CD4-positive, CD25-positive, alpha-beta regulatory T cell (primary cell): Measurements from ENCODE around the gene GRPR. TPM values are rescaled to one million over a fixed set of nuclear protein-coding genes. Genes with fewer than 3 reads are reported as not detected.

Experiments used
- ATAC-seq, 2 donors: fragments of 150-1000 bp; cut with Tn5 transposase; one replicate each; pipeline ENCODE4 v1.10.0; 2021; ENCODE audit warnings: low read depth in 2 of 2, moderate number of reproducible peaks in 2 of 2, moderate library complexity in 1 of 2
- DNase-seq, 3 donors: peaks; one replicate each; pipeline versions ENCODE4 v3.0.0 to v3.0.0-alpha.2; 2012 to 2022; ENCODE audit warnings: mixed read lengths in 1 of 3
- H3K27ac ChIP-seq: one replicate; pipeline ENCODE4 v1.7.0; 2013; ENCODE audit warnings: mild to moderate bottlenecking, low read length; ENCODE audit not compliant: insufficient read depth, poor library complexity, severe bottlenecking
- H3K27me3 ChIP-seq: one replicate; pipeline ENCODE4 v1.7.0; 2013; ENCODE audit warnings: low read length; ENCODE audit not compliant: control insufficient read depth, insufficient read depth
- H3K36me3 ChIP-seq: one replicate; pipeline ENCODE4 v1.7.0; 2013; ENCODE audit warnings: mild to moderate bottlenecking, low read length, moderate library complexity; ENCODE audit not compliant: control insufficient read depth, insufficient read depth
- H3K4me1 ChIP-seq: 2 replicates; pipeline ENCODE4 v1.7.0; 2013; ENCODE audit warnings: mild to moderate bottlenecking, low read length; ENCODE audit not compliant: insufficient read depth, control insufficient read depth, poor library complexity, severe bottlenecking
- H3K4me3 ChIP-seq: one replicate; pipeline ENCODE4 v1.7.0; 2013; ENCODE audit warnings: low read depth, mild to moderate bottlenecking, low read length, moderate library complexity
- H3K9me3 ChIP-seq, 2 experiments: 1 replicate in 1 of 2; 2 replicates in 1 of 2; pipeline ENCODE4 v1.7.0; 2013; ENCODE audit warnings: low read length in 2 of 2, mild to moderate bottlenecking in 1 of 2, moderate library complexity in 1 of 2; ENCODE audit not compliant: control insufficient read depth in 2 of 2
- H3K27ac Mint-ChIP-seq, 3 donors: one replicate each; pipeline ENCODE4 v1.8.0; 2020 to 2022; ENCODE audit warnings: mild to moderate bottlenecking in 3 of 3, mixed read lengths in 3 of 3, moderate library complexity in 2 of 3
- H3K27me3 Mint-ChIP-seq: one replicate; pipeline ENCODE4 v1.8.0; 2022; ENCODE audit warnings: mild to moderate bottlenecking, mixed read lengths
- H3K36me3 Mint-ChIP-seq: one replicate; pipeline ENCODE4 v1.8.0; 2020; ENCODE audit warnings: mixed read lengths
- H3K4me1 Mint-ChIP-seq, 4 donors: one replicate each; pipeline ENCODE4 v1.8.0; 2020 to 2022; ENCODE audit warnings: mixed read lengths in 4 of 4, mild to moderate bottlenecking in 1 of 4
- H3K4me3 Mint-ChIP-seq, 4 donors: one replicate each; pipeline ENCODE4 v1.8.0; 2020 to 2022; ENCODE audit warnings: mild to moderate bottlenecking in 4 of 4, mixed read lengths in 4 of 4, moderate library complexity in 3 of 4
- H3K9me3 Mint-ChIP-seq, 7 donors: one replicate each; pipeline ENCODE4 v1.8.0; 2020 to 2022; ENCODE audit warnings: mixed read lengths in 7 of 7, mild to moderate bottlenecking in 3 of 7, moderate library complexity in 2 of 7
- polyA plus RNA-seq, 4 donors: library from polyadenylated mRNA; unstranded; fragments of 300-500 nt; fragmentation: Illumina TruSeq; gene quantifications; one replicate each; pipeline ENCODE4 v1.2.3, GENCODE V29; 2021
- total RNA-seq: library from RNA; stranded (reverse); gene quantifications from one replicate; pipeline ENCODE4 v1.2.3, GENCODE V29; 2022

GRPR gene
- total and polyA plus RNA-seq, 5 donors from 2014 or later: 0.10 to 0.14 TPM; not detected in 3

DNA sequence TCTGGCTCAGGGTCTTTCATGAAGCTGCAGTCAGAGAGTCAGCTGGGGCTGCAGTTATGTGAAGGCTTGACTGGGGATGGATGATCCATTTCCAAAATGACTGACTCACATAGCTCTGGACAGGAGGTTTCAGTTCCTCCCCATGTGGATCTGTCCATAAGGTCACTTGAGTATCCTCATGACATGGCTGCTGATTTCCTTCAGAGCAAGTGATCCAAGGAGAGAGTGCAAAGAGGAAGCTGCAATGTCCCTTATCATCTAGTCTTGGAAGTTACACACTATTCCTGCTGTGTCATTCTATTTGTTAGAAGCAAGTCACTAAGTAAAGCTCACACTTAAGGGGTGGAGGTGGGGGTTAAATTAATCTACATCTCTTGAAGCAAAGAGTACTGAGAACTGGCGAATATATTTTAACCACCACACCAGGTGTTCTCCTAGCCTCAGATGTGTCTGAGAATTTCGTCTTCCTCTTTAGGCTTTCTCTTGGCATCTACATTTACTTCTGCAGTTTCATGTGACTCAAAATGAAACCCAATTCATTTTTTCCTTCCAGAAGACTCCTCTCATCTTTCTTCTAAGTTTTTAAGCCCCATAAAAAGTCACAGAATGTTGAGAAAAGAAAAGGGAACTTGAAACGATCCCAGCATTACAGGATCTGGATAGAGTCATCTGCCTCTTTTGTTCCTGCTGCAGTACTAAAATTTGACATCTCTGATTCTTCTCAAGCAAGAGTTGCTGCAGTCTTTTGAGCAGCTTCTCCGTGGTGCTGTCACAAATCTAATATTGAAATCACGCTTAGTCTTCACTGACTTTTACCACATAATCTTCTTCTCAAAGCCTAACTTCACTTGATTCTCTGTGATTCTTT, 3.8 kb upstream of the GRPR start:
- Mint-ChIP-seq H3K36me3 (no peaks in the 10 kb centered on the region), H3K27me3 (peaks cover 18% of the 10 kb centered on the region), H3K9me3 (peaks cover 0 to 8% (median 0%) of the 10 kb centered on the region in 7 donors), H3K4me1 (peaks cover 2 to 12% (median 8%) of the 10 kb centered on the region in 4 donors), H3K27ac (peak overlapping the region in 2 of 3 donors; percentile 55 to 56), H3K4me3 (no peak overlapping the region)
- peak in 1 of 3 donors; percentile 47 for DNase-seq
- ATAC-seq: no peak
- H3K4me1 ChIP-seq: no peaks in the 10 kb centered on the region
- no peaks in the 10 kb centered on the region for H3K36me3 ChIP-seq
- no peak overlapping the region for H3K27ac ChIP-seq
- H3K4me3 ChIP-seq: no peak overlapping the region
- H3K27me3 ChIP-seq: peaks cover 2% of the 10 kb centered on the region
- no peaks in the 10 kb centered on the region for H3K9me3 ChIP-seq

DNA sequence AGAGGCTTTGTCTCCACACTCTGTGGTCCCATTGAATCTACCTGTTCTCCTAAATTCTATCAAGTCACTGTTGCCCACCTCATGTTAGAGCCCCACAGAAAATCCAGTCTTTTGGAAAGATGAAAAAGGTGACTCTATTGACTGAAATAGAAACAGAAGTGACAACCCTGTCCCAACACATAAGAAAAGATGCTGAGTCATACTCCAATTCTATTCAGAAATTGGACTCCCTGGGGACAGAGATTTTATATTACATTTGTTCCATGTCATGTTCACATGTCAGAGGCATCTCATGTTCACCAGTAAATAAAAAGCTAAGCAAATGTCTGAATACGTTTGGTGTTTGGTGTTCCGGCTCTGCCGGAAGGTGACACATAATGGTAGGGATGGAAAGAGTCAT, 2.9 kb upstream of the GRPR start:
- Mint-ChIP-seq H3K4me3 (no peak overlapping the region), H3K4me1 (peaks cover 0 to 12% (median 8%) of the 10 kb centered on the region in 4 donors), H3K36me3 (no peaks in the 10 kb centered on the region), H3K9me3 (peaks cover 0 to 8% (median 0%) of the 10 kb centered on the region in 7 donors), H3K27ac (peak overlapping the region in 1 of 3 donors; percentile 55), H3K27me3 (peaks cover 18% of the 10 kb centered on the region)
- Histone ChIP-seq H3K9me3 (no peaks in the 10 kb centered on the region), H3K27me3 (peaks cover 2% of the 10 kb centered on the region), H3K27ac (no peak overlapping the region), H3K4me3 (no peak overlapping the region), H3K4me1 (no peaks in the 10 kb centered on the region), H3K36me3 (no peaks in the 10 kb centered on the region)
- ATAC-seq: no peak
- no peak for DNase-seq

DNA sequence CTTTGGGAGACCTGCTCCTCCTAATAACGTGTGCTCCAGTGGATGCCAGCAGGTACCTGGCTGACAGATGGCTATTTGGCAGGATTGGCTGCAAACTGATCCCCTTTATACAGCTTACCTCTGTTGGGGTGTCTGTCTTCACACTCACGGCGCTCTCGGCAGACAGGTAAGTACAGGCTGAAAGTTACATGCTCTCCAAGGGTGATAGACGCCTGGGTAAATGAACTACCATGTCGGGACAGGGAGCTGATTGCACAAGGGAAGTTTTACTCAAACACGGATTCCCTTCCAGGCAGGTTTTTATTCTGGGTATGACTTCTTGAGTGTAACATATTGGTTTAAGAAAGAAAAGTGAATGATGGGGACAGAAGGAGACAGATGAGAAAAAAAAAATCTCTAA, 836 bp downstream of the GRPR start:
- H3K27me3 ChIP-seq: peaks cover 2% of the 10 kb centered on the region
- no peaks in the 10 kb centered on the region for H3K9me3 ChIP-seq
- Mint-ChIP-seq H3K27ac (no peak overlapping the region), H3K4me1 (peaks cover 0 to 12% (median 8%) of the 10 kb centered on the region in 4 donors), H3K9me3 (peaks cover 0 to 4% (median 0%) of the 10 kb centered on the region in 7 donors), H3K36me3 (no peaks in the 10 kb centered on the region), H3K27me3 (peaks cover 25% of the 10 kb centered on the region), H3K4me3 (no peak overlapping the region)
- DNase-seq (no peak), ATAC-seq (no peak)
- H3K36me3 ChIP-seq: no peaks in the 10 kb centered on the region
- no peaks in the 10 kb centered on the region for H3K4me1 ChIP-seq
- H3K4me3 ChIP-seq: no peak overlapping the region
- H3K27ac ChIP-seq: no peak overlapping the region

DNA sequence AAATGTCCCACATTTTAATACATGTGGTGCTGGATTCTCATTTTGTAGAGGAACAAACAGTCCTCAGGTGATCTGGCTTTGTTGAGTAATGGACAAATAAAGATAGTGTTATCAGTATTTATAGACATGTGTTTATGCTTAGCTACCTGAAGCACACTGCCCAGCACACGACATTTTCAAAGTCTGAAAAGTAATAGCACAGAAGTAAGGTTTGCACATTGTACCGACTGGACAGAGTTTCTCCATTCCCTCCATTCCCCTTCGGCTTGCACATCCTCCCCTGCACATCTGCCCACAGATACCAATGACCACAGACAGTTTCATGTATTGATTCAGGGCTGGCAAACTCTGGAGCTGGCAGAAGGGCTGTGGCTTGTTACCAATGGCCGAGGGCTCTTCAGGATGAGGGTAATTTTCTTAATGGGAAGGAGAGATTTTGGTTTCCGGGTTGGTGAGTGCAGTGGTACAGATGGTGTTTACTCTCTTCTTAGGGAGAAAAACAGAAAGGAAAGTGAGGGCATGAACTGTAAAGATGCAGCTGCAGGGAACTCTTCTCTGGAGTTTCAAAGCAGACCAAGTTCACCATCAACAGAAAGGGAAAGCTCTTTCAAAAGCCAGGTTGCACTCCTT, 2.3 kb downstream of the GRPR start:
- no peak overlapping the region for H3K27ac ChIP-seq
- ATAC-seq (no peak), DNase-seq (no peak)
- no peak overlapping the region for H3K4me3 ChIP-seq
- no peaks in the 10 kb centered on the region for H3K36me3 ChIP-seq
- no peak overlapping the region for H3K4me3 Mint-ChIP-seq
- no peaks in the 10 kb centered on the region for H3K9me3 ChIP-seq
- H3K27me3 Mint-ChIP-seq: peaks cover 25% of the 10 kb centered on the region
- peaks cover 2% of the 10 kb centered on the region for H3K27me3 ChIP-seq
- no peak overlapping the region for H3K27ac Mint-ChIP-seq
- H3K9me3 Mint-ChIP-seq: peaks cover 0 to 6% (median 0%) of the 10 kb centered on the region in 7 donors
- H3K4me1 Mint-ChIP-seq: peaks cover 0 to 8% (median under 1%) of the 10 kb centered on the region in 4 donors
- H3K36me3 Mint-ChIP-seq: no peaks in the 10 kb centered on the region
- H3K4me1 ChIP-seq: no peaks in the 10 kb centered on the region

DNA sequence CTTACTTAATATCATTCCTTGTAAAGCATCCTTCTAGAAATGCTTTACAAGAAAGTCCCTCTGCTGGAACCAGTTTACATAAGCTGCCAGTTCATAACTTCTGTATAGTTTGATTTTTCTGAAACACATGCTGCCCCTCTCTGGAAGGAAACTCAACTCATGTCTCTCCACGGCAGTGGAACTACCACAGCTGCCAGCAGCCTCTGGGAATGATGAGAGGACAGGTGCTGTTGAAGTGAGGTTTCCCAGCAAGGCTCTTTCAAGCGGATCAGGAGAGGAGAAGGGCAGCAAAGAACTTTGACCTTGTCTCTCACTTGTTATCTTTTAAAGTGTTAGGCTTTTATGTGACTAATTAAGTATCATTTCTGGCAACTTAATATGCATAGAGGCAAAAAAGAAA, 7.3 kb downstream of the GRPR start:
- Histone ChIP-seq H3K4me1 (no peaks in the 10 kb centered on the region), H3K9me3 (no peaks in the 10 kb centered on the region), H3K4me3 (no peak overlapping the region), H3K36me3 (no peaks in the 10 kb centered on the region), H3K27me3 (peaks cover 2% of the 10 kb centered on the region), H3K27ac (no peak overlapping the region)
- ATAC-seq: no peak
- Mint-ChIP-seq H3K36me3 (no peaks in the 10 kb centered on the region), H3K4me1 (no peaks in the 10 kb centered on the region), H3K27ac (no peak overlapping the region), H3K4me3 (no peak overlapping the region), H3K9me3 (peaks cover 0 to 7% (median 0%) of the 10 kb centered on the region in 7 donors), H3K27me3 (peaks cover 21% of the 10 kb centered on the region)
- no peak for DNase-seq

DNA sequence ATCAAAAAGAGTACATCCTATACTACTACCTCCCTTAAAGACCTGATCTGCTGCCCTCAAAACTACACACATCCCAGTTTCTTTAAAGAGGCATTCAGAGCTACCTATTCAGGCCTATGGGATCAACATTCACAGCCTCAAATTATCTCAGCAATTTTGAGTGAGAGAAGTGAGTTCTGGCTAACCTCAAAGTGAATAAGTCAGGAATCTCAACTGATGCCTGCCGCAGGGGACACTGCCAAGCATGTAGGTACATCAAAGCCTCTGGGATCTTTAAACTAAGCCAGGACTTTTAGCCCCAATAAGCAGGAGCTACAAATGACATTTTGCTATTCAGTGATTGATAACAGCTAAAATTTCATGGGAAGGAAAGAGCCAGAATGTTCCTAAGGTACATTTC, 11.6 kb downstream of the GRPR start:
- Mint-ChIP-seq H3K36me3 (no peaks in the 10 kb centered on the region), H3K9me3 (peaks cover 0 to 3% (median 0%) of the 10 kb centered on the region in 7 donors), H3K4me1 (no peaks in the 10 kb centered on the region), H3K27ac (no peak overlapping the region), H3K27me3 (peaks cover 14% of the 10 kb centered on the region), H3K4me3 (no peak overlapping the region)
- Histone ChIP-seq H3K4me1 (no peaks in the 10 kb centered on the region), H3K36me3 (no peaks in the 10 kb centered on the region), H3K27me3 (peaks cover 2% of the 10 kb centered on the region), H3K27ac (no peak overlapping the region), H3K9me3 (no peaks in the 10 kb centered on the region), H3K4me3 (no peak overlapping the region)
- no peak for DNase-seq
- ATAC-seq: no peak

DNA sequence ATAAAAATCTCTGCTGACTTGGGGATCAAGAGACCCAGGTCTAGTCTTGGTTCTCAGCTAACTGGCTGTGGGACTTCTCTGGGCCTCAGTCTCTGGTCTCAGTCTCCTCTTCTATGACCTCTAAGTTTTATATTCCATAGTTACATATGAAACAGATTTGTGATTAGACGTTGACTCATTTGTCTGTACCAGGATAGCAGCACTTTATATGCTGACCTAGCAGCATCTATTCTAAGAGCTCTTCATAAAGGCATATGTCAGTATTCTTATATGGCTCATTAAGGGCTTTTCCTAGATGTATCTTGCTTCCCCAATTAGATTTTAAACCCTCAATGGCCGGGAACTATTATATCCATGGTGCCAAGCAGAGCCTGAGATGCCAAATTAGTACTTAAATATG, 12.7 kb downstream of the GRPR start:
- H3K36me3 ChIP-seq: no peaks in the 10 kb centered on the region
- no peak overlapping the region for H3K4me3 ChIP-seq
- ATAC-seq (no peak), DNase-seq (no peak)
- no peak overlapping the region for H3K27ac ChIP-seq
- Mint-ChIP-seq H3K27ac (no peak overlapping the region), H3K4me3 (no peak overlapping the region), H3K9me3 (peaks cover 0 to 3% (median 0%) of the 10 kb centered on the region in 7 donors), H3K4me1 (no peaks in the 10 kb centered on the region), H3K27me3 (peaks cover 14% of the 10 kb centered on the region), H3K36me3 (no peaks in the 10 kb centered on the region)
- H3K27me3 ChIP-seq: peaks cover 2% of the 10 kb centered on the region
- H3K4me1 ChIP-seq: no peaks in the 10 kb centered on the region
- no peaks in the 10 kb centered on the region for H3K9me3 ChIP-seq
